LNCaP clone FGC (cell line): ENCODE measurements around the gene MAML2.

Experiments used
- DNase-seq: peaks from one replicate; pipeline ENCODE4 v3.0.0-alpha.2; 2011; ENCODE audit warnings: low read depth
- H3K4me3 ChIP-seq: 2 replicates; pipeline ENCODE4 v1.5.1; 2011; ENCODE audit warnings: mild to moderate bottlenecking, low read depth, low read length, control low read depth
- TF ChIP-seq, protein P1 (sequence below): IDR thresholded peaks from 2 replicates; pipeline ENCODE4 v1.5.1; 2012; ENCODE audit warnings: mild to moderate bottlenecking; ENCODE audit not compliant: control insufficient read depth, insufficient read depth; ENCODE audit errors: extremely low read depth

MAML2 gene

DNA sequence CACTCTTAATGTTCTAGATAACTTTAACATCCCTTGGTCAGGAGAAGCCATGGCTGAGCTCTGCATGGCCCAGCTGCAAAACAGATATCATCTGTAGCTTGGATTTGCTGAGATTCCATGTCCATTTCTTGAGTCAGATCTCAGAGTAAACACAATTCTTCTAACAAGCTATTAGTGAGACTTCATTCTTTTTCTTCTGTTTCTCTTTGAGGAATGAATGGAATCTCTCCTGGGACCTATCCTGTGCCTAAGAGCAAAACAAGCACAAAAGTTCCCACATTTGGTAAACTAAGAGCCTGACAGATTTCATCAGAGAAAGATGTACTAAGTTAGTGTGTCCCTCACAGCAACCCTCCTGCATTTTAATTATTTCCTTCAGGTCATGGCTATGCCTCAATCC is 142.8 kb downstream of the MAML2 start:
- TF ChIP-seq, protein P1, sequence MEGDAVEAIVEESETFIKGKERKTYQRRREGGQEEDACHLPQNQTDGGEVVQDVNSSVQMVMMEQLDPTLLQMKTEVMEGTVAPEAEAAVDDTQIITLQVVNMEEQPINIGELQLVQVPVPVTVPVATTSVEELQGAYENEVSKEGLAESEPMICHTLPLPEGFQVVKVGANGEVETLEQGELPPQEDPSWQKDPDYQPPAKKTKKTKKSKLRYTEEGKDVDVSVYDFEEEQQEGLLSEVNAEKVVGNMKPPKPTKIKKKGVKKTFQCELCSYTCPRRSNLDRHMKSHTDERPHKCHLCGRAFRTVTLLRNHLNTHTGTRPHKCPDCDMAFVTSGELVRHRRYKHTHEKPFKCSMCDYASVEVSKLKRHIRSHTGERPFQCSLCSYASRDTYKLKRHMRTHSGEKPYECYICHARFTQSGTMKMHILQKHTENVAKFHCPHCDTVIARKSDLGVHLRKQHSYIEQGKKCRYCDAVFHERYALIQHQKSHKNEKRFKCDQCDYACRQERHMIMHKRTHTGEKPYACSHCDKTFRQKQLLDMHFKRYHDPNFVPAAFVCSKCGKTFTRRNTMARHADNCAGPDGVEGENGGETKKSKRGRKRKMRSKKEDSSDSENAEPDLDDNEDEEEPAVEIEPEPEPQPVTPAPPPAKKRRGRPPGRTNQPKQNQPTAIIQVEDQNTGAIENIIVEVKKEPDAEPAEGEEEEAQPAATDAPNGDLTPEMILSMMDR, result no peak
- H3K4me3 ChIP-seq, result no peak overlapping the region
- DNase-seq, result no peak

- TF ChIP-seq, protein P1, result no peak
- H3K4me3 ChIP-seq, result no peak overlapping the region
- DNase-seq, result no peak
Observed at GRCh38 chr11:96199563-96200025, 143.4 kb downstream of the MAML2 start.

DNA sequence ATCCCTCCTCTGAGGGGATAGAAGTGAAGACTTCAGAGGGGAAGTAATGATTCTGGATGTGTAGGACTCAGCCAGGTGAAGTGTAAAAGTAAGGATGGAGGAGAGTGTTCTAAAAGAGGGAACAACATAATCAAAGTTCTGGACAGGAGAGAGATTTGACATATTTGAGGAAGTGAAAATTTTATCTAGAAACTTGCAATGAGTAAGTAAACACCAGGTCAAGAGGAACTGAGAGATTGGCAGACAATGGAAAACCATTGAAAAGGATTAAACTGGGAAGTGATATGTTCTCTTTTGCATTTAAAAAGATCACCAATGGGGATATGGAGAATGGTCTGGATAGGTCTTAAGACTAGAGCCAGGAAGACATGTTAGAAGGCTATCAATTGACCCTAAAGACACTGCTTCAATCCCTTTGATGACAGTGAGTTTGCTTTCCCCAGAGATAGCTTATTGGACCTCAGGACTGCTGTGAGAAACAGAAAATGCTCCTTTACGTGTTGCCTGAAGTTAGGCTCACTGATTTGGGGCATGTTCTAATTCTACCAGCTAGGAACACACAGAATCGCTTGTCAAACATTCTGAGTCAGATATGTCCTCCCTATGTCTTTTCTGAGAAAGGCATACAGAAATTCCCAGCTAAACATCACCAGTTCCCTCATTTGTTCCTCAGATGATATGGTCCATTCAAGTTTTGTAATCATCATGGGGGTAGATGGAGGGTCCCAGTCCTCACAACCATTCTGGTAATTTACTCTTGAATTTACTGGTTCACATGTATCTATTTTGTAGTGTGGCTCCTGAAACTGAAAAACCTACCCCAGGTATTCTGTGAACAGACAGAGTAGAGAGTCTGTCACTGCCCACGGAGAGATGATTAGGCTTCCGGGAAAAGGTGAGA is 144.9 kb downstream of the MAML2 start:
- DNase-seq, result no peak
- H3K4me3 ChIP-seq, result no peak overlapping the region
- TF ChIP-seq, protein P1, result no peak

DNA sequence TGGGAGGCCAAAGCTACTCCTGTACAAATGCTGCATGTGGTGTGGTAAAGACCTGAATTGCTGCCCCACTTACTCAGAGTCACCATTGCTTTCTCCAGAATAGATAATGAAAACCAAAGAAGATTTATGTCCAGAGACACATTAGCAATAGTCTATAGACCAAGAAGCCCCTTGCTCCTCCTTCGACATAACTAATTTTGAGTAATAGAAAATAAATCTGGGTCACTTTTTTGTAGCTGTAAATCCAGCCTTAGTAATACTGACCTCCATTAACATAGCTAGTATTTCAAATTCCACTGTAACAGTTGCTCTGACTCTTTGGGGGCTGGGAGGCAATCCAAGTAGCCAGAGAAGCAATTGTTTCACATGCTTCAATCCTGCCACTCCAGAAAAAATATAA is 145.9 kb downstream of the MAML2 start:
- no peak for DNase-seq
- TF ChIP-seq, protein P1, result no peak
- no peak overlapping the region for H3K4me3 ChIP-seq

DNA sequence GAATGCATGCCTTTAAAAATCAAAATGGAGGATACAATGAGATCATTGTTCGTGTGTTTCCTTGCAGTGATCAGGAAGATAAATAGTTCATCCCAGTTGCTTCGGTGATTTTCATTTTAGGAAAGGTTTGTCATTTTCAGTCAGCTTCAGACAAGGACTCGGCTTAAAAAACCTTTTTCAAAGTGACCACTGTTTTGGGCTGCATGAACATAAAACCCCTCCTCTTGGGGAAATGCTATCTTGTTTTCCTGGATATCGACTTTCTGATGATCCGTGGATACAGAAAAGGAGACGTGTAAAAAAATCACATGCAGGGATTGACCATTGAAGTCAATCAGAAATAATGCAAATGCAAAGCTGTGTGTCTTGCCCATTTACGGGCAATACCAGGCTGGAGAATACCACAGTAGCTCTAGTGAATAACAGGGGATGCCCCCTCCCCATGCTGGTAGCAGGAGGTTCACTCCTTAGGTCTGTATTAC is 146.8 kb downstream of the MAML2 start:
- no peak overlapping the region for H3K4me3 ChIP-seq
- TF ChIP-seq, protein P1, result no peak
- no peak for DNase-seq

DNA sequence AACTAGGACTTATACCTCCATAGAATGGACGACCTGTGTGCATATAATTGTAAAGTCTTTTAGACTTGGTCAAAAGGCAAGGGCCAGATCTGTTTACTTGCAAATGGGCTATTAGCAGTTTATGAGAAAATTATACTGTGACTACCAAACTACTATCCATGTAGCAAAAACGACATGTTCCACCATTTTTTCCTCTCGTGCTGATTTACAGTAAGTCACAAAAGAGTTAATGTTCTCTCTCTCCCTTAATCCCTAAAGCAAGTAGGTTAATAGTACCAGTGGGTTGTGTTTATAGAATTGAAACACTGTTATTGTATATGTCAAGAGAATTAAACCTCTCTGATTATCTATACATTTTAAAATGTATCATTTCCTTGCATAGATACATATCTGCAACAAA is 147.3 kb downstream of the MAML2 start:
- no peak for DNase-seq
- TF ChIP-seq, protein P1, result no peak
- H3K4me3 ChIP-seq, result no peak overlapping the region
